Panc1 (cell line): ENCODE measurements around the gene RBKS.

ENCODE experiments used
- CTCF ChIP-seq: fragments of 450-650 bp; IDR thresholded peaks from 2 replicates; pipeline ENCODE4 v1.5.1; 2017; ENCODE audit warnings: mild to moderate bottlenecking
- REST ChIP-seq, 2 experiments: IDR thresholded peaks; 2 replicates each; pipeline ENCODE4 v1.6.1; 2011 to 2012; ENCODE audit warnings: low read depth in 2 of 2, control low read depth in 1 of 2, low read length in 1 of 2, mild to moderate bottlenecking in 1 of 2, moderate library complexity in 1 of 2; ENCODE audit not compliant: insufficient read depth in 1 of 2
- SIN3A ChIP-seq: IDR thresholded peaks from 2 replicates; pipeline ENCODE4 v1.6.1; 2012; ENCODE audit warnings: low read depth, mild to moderate bottlenecking, low read length, moderate library complexity, borderline replicate concordance; ENCODE audit not compliant: insufficient read depth

GRCh38 chr2:27798486-27798885 is 91.7 kb downstream of the RBKS start:
- TF ChIP-seq CTCF (no peak), REST (IDR thresholded peaks at IDR 0.05; ENCODE audit: insufficient read depth in 1 of 2, low read depth in 2 of 2, low read length in 1 of 2) (no peak), SIN3A (no peak)
